Fibroblast of mammary gland (primary cell): Measurements from ENCODE around the gene IL1R2.

ENCODE experiments used
- DNase-seq: peaks from one replicate; pipeline ENCODE4 v3.0.0-alpha.2; 2010; ENCODE audit warnings: low read depth
- H3K4me3 ChIP-seq: 2 replicates; pipeline ENCODE4 v1.5.1; 2011; ENCODE audit warnings: low read depth, mild to moderate bottlenecking, low read length, moderate library complexity; ENCODE audit not compliant: control insufficient read depth
- TF ChIP-seq, protein P1 (sequence below): conservative IDR thresholded peaks from 2 replicates; pipeline ENCODE4 v1.5.1; 2011; ENCODE audit warnings: low read depth, low read length, inconsistent platforms; ENCODE audit not compliant: control insufficient read depth, insufficient read depth

IL1R2 gene

DNA sequence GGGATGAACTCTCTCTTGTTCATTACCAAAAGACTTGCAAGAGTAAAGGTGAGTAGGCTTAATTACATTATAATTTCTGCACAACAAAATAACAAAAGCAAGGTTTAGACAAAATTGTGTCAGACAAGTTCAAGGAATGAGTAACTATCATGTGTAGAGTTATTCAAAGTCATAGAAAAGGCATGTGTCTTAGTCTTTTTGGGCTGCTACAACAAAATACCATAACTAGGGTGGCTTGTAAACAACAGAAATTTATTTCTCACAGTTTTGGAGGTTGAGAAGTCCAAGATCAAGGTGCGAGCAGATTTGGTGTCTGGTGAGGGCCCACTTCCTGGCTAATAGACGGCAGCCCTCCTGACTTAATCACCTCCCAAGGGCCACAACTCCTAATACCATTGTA is 37.6 kb downstream of the IL1R2 start:
- TF ChIP-seq, protein P1, sequence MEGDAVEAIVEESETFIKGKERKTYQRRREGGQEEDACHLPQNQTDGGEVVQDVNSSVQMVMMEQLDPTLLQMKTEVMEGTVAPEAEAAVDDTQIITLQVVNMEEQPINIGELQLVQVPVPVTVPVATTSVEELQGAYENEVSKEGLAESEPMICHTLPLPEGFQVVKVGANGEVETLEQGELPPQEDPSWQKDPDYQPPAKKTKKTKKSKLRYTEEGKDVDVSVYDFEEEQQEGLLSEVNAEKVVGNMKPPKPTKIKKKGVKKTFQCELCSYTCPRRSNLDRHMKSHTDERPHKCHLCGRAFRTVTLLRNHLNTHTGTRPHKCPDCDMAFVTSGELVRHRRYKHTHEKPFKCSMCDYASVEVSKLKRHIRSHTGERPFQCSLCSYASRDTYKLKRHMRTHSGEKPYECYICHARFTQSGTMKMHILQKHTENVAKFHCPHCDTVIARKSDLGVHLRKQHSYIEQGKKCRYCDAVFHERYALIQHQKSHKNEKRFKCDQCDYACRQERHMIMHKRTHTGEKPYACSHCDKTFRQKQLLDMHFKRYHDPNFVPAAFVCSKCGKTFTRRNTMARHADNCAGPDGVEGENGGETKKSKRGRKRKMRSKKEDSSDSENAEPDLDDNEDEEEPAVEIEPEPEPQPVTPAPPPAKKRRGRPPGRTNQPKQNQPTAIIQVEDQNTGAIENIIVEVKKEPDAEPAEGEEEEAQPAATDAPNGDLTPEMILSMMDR = no peak
- H3K4me3 ChIP-seq = no peak overlapping the region
- peak; percentile 39 for DNase-seq

GRCh38 chr2:102029952-102030351 is 38.2 kb downstream of the IL1R2 start:
- H3K4me3 ChIP-seq = no peak overlapping the region
- no peak for DNase-seq
- TF ChIP-seq, protein P1 = no peak

DNA sequence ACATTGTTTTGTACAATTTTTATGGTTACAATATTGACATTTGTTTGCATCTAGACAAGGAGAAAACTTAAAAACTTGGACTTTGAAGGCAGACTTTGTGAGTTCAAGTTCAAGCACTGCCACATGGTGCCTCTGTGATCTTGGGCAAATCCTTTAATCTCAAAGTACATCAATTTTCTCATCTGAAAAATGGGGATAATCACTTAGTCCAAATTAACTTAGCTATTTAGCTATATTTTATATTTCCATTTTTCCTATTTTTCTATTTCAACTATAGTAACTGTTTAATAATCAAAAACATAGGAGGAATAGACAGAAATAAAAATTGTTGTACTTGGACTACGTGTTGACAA is 38.7 kb downstream of the IL1R2 start:
- no peak for DNase-seq
- no peak overlapping the region for H3K4me3 ChIP-seq

DNA sequence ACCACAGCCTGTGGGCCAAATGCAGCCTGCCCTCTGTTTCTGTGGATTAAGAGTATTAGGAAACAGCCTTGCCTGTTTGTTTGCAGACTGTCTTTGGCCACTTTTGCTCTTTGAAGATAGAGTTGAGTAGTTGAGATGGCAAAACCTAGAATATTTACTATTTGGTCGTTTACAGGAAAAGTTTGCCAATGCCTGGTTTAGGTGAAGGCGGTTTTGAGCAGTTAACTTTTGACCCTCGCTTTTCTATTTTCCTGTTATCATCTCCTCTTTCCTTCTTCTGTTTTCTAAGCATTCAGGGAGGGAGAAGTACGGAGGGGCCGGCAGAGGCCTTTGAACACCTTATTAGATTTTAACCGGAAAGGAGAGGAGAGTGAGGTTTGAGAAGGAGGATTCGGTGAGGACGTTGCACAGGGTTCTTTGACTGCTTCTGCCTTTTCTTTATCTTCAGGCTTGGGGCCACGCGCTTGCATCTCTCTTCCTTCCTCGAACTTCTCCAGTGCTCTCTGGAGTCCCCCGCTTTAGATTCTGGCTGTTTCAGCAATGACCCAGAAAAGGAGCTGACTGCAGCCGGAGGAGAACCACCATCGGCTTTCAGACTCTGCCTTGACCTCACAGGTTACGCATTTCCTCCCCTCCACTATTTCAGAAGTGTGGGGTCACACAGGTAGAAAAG is 39.2 kb downstream of the IL1R2 start:
- TF ChIP-seq, protein P1 = no peak
- no peak overlapping the region for H3K4me3 ChIP-seq
- no peak for DNase-seq

More for the DNA sequence above, 38.7 kb downstream of the IL1R2 start:
- TF ChIP-seq, protein P1 = no peak

- no peak overlapping the region for H3K4me3 ChIP-seq
- no peak for DNase-seq
- TF ChIP-seq, protein P1 = no peak
Measured at GRCh38 chr2:102032368-102033030, 40.7 kb downstream of the IL1R2 start.

DNA sequence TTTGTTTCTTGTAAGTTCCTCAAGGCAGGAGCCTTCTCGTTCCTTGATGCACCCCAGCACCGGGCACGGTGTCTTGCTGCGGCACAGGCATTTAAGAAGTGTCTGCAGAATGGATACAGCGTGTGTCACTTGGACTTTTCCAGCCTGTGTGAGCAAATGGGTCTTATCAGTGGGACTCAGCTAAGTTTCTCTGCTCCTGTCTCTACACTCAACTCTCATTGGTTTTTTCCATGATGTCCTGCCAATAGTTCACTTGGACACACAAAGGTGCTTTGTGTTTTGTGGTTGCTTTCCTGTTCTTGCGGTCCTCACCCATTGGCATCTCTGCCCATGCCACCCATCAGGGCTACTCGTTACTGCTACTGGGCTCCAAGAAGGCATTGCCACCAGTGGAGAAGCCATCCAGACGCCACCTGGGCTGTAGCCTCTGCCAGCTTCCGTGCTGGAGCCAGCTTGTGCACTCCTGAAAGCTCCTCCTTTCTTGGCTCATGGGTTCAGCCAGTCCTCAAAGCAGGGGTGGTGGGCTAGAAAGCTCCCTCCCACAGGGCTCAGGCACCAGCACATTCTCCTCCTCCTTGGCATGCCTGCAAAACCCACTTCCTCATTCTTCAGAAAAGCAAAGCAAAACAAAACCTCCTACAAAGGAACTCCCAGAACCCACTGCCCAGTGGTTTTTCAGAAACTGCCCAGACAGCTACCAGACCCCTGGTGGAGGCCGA is 41.4 kb downstream of the IL1R2 start:
- TF ChIP-seq, protein P1 = no peak
- H3K4me3 ChIP-seq = no peak overlapping the region
- peak; percentile 89 for DNase-seq
